Esophagus muscularis mucosa (tissue), 4 donors: ENCODE results near the gene AGER.
"Not testable (repeated sequence)": the region's sequence is repeated elsewhere in the genome, so short reads cannot be mapped to it uniquely, and the experiment has no call there.

Experiments used
- EP300 ChIP-seq: sonication (generic); formaldehyde crosslinking; IDR thresholded peaks from one replicate; pipeline ENCODE4 v1.6.1; 2017; ENCODE audit warnings: antibody characterized with exemption
- POLR2A ChIP-seq: fragments of 450-650 bp; IDR thresholded peaks from one replicate; pipeline ENCODE4 v1.6.1; 2017; ENCODE audit warnings: antibody characterized with exemption, moderate library complexity, mild to moderate bottlenecking, low read depth
- TF ChIP-seq, protein P1 (sequence below), 3 experiments: fragments of 200-600 bp in 2 of 3; fragments of 450-650 bp in 1 of 3; sonication (generic) in 2 of 3; IDR thresholded peaks; one replicate each; pipeline ENCODE4 v1.5.1; 2017 to 2019; ENCODE audit warnings: antibody characterized with exemption in 3 of 3, mild to moderate bottlenecking in 2 of 3, moderate library complexity in 1 of 3

GRCh38 chr6:32185681-32186131 is 1.7 kb upstream of the AGER start:
- TF ChIP-seq, protein P1, sequence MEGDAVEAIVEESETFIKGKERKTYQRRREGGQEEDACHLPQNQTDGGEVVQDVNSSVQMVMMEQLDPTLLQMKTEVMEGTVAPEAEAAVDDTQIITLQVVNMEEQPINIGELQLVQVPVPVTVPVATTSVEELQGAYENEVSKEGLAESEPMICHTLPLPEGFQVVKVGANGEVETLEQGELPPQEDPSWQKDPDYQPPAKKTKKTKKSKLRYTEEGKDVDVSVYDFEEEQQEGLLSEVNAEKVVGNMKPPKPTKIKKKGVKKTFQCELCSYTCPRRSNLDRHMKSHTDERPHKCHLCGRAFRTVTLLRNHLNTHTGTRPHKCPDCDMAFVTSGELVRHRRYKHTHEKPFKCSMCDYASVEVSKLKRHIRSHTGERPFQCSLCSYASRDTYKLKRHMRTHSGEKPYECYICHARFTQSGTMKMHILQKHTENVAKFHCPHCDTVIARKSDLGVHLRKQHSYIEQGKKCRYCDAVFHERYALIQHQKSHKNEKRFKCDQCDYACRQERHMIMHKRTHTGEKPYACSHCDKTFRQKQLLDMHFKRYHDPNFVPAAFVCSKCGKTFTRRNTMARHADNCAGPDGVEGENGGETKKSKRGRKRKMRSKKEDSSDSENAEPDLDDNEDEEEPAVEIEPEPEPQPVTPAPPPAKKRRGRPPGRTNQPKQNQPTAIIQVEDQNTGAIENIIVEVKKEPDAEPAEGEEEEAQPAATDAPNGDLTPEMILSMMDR (IDR thresholded peaks at IDR 0.05), result not testable (repeated sequence)
- not testable (repeated sequence) for TF ChIP-seq EP300, POLR2A
